ENCODE results near the gene HCAR2.

The HCAR2 gene

DNA sequence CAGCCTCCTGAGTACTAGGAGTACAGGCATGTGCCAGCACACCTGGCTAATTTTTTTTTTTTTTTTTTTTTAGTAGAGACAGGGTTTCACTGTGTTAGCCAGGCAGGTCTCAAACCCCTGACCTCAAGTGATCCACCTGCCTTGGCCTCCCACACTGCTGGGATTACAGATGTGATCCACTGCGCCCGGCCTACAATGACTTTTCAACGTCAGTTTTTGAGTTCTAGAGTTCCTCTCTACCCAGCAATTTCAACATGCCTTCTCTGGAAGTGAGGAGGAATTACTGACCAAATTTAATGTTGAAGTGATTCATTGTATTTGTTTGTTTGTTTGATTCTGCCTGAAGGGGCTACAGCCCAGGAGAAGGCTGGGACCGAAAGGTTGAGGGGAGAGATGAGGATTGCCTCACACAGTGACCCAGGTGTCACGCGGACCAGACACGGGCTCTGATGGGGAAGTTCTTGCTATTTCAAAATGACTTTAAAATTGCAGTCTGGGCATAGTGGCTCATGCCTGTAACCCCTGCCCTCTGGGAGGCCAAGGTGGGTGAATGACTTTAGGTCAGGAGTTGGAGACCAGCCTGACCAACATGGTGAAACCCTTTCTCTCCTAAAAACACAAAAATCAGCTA lies 40.9 kb upstream of the HCAR2 start:
- peaks cover 6% of the 10 kb centered on the region for H3K9me3 Mint-ChIP-seq
- TF ChIP-seq, protein P1, sequence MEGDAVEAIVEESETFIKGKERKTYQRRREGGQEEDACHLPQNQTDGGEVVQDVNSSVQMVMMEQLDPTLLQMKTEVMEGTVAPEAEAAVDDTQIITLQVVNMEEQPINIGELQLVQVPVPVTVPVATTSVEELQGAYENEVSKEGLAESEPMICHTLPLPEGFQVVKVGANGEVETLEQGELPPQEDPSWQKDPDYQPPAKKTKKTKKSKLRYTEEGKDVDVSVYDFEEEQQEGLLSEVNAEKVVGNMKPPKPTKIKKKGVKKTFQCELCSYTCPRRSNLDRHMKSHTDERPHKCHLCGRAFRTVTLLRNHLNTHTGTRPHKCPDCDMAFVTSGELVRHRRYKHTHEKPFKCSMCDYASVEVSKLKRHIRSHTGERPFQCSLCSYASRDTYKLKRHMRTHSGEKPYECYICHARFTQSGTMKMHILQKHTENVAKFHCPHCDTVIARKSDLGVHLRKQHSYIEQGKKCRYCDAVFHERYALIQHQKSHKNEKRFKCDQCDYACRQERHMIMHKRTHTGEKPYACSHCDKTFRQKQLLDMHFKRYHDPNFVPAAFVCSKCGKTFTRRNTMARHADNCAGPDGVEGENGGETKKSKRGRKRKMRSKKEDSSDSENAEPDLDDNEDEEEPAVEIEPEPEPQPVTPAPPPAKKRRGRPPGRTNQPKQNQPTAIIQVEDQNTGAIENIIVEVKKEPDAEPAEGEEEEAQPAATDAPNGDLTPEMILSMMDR (IDR thresholded peaks at IDR 0.05): no peak
- no peak overlapping the region for H3K27ac Mint-ChIP-seq
- H3K4me3 Mint-ChIP-seq: no peak overlapping the region
- no peaks in the 10 kb centered on the region for H3K4me1 Mint-ChIP-seq
- H3K27me3 Mint-ChIP-seq (ENCODE audit: low read depth, poor library complexity): peaks cover 4% of the 10 kb centered on the region
- no peaks in the 10 kb centered on the region for H3K36me3 Mint-ChIP-seq (ENCODE audit: low read depth)
- no peak for DNase-seq

DNA sequence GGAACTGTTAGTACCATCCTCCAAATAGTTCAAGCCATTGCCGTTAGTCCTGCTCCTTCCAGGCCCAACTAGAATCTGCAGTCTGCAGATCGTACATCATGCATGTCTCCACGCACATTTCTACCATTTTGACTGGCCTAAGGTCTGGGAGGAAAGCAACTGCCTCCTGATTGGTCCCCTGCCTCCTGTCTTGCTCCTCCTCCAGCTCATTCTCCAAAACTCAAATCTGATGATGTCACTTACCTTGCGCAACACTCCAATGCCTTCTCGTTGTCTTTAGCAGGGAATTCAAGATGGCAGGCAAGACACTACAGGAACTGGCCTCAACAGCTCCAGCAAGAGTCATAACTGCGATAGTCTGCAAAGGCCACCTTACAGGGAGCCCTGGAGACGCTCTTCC lies 37.2 kb upstream of the HCAR2 start:
- peaks cover 7% of the 10 kb centered on the region for H3K27me3 Mint-ChIP-seq (ENCODE audit: low read depth, poor library complexity)

DNA sequence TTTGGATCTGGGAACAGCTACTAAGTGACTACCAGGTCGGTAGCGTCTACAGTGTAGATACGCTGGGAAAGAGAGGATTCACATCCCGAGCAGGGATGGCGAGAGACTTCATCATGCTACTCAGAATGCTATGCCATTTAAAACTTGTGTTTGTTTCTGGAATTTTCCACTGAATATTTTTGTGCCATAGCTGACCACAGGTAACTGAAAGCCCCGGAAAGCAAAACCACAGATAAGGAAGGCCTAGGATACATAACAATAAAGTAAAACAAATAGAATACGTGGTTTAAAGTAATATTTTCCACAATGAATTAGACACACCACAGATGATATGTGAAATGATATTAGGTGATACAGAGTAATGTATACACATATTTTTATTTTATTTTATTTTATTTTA lies 35.4 kb upstream of the HCAR2 start:
- H3K36me3 Mint-ChIP-seq (ENCODE audit: low read depth): no peaks in the 10 kb centered on the region
- H3K27me3 Mint-ChIP-seq (ENCODE audit: low read depth, poor library complexity): peaks cover 11% of the 10 kb centered on the region
- DNase-seq: no peak

More for the DNA sequence above, 37.2 kb upstream of the HCAR2 start:
- Mint-ChIP-seq H3K36me3 (ENCODE audit: low read depth) (no peaks in the 10 kb centered on the region), H3K4me3 (no peak overlapping the region), H3K4me1 (no peaks in the 10 kb centered on the region), H3K9me3 (peaks cover 9% of the 10 kb centered on the region), H3K27ac (peak overlapping the region; percentile 3)
- no peak for DNase-seq
- TF ChIP-seq, protein P1 (IDR thresholded peaks at IDR 0.05): no peak

DNA sequence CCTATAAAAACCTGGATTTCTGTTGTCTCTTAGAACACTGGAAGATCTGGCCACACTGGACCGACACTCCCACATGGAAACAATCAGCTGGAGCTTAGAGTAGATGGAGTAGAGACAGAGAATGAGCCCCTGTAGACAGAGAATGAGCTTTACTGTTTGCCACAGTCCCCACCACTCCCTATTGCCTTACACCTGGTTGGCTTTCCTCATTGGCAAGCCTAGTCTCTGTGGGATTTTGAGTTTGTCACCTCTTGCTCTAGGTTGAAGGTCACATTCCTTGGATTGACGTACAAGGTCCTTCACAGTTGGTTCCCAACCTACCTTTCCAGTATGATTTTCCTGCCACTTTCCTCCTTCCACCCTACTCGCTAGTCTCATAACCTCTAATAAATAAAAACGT lies 29.5 kb upstream of the HCAR2 start:
- TF ChIP-seq, protein P1 (IDR thresholded peaks at IDR 0.05): no peak
- H3K27ac Mint-ChIP-seq: no peak overlapping the region
- H3K36me3 Mint-ChIP-seq (ENCODE audit: low read depth): no peaks in the 10 kb centered on the region
- peaks cover 35% of the 10 kb centered on the region for H3K4me1 Mint-ChIP-seq
- peaks cover 19% of the 10 kb centered on the region for H3K27me3 Mint-ChIP-seq (ENCODE audit: low read depth, poor library complexity)
- DNase-seq: no peak
- peaks cover 3% of the 10 kb centered on the region for H3K9me3 Mint-ChIP-seq
- no peak overlapping the region for H3K4me3 Mint-ChIP-seq

More for the DNA sequence above, 35.4 kb upstream of the HCAR2 start:
- H3K4me1 Mint-ChIP-seq: no peaks in the 10 kb centered on the region
- no peak overlapping the region for H3K4me3 Mint-ChIP-seq
- H3K27ac Mint-ChIP-seq: no peak overlapping the region
- TF ChIP-seq, protein P1 (IDR thresholded peaks at IDR 0.05): no peak
- H3K9me3 Mint-ChIP-seq: peaks cover 9% of the 10 kb centered on the region

DNA sequence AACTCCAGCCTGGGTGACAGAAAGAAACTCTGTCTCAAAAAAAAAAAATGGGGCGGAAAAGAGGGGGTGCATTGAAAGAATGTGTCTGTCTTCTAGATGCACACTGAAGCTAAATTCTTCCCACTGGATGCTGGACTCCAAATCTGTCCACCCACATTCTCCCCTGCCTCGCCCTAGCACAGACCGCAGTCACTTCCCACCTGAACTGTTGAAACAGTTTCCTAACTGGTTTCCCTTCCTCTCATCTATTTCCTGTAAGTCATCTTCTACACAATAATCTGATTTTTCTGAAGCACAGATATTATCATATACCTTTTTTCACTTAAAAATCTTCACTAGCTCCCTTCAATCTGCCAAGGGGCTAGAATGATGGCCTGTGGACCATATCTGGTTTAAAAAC lies 29.0 kb upstream of the HCAR2 start:
- H3K4me1 Mint-ChIP-seq: peaks cover 35% of the 10 kb centered on the region
- DNase-seq: no peak
- H3K27ac Mint-ChIP-seq: no peak overlapping the region
- peaks cover 19% of the 10 kb centered on the region for H3K27me3 Mint-ChIP-seq (ENCODE audit: low read depth, poor library complexity)
- H3K4me3 Mint-ChIP-seq: no peak overlapping the region
- TF ChIP-seq, protein P1 (IDR thresholded peaks at IDR 0.05): no peak
- H3K36me3 Mint-ChIP-seq (ENCODE audit: low read depth): no peaks in the 10 kb centered on the region
- H3K9me3 Mint-ChIP-seq: peaks cover 3% of the 10 kb centered on the region
